ENCODE data around the gene RPL29.
"Not testable (repeated sequence)": the region's sequence is repeated elsewhere in the genome, so short reads cannot be mapped to it uniquely, and the experiment has no call there.

The RPL29 gene

DNA sequence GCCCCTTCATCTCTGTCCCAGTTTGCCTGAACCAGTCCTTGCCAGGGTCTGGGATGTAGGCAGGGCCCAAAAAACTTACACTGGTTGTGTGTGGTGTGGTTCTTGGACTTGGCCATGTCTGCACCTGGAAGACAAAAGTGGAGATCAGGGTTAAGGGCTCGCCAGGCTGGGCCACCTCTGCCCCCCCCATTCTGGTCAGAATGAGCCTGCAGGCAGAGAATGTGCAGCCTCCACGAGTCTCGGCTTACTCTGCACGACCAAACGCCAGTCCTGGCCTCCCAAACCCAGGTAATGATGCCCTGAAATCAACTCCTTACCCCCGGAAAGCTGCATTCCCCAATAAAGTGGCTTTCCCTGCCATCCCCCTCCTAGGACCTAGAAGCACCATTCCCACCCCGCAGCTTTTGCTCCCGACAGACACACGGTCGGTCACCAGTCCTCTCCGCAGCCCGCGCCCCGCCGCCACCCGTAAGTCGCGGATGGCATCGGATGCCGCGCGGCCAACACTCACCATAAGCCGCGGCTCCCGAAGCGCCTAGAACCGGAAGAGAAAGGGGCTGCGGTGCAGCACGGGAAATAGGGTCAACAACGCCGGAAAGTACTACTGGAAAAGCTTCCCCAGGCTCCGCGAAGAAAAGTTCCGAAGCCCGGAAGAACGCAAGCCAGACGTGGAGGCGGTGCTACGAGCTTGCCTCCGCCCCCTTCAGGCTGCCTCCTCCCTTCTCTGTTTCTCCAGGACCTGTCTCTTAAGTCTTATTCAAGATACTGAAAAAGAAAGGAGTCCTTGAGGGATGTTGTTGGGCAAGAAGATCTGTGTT, at the start of gene RPL29:
Gene RPL29, minus strand, starts transcription at position 550 of the 818 bp plus-strand sequence. Its CDS starts 434 bp downstream, at position 116.
- peak; percentile 73 to 82 for DNase-seq (ENCODE audit: low read depth in 2 of 2, low spot score in 1 of 2)

- DNase-seq (ENCODE audit: low read depth in 2 of 2, low spot score in 1 of 2), result no peak
Observed at GRCh38 chr3:52044869-52045619, 49.3 kb upstream of the RPL29 start.

DNA sequence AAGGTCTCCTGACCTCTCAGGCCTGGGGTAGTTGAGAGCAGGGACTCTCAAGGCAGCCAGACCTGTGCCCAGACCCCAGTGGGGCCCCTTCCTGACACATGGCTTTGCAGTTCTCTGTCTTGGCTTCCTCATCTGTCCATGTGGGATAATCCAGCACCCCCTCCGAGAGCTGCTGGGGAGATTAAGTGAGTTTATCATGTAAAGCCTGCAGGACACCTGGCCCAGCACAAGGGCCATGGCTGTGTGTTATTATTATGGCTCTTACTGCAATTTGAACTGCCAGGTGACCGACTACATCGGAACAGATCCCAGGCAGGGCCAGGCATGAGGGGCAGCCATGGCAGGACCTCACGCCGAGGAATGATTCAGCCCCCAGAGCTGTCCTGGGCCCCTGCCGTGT, 48.1 kb upstream of the RPL29 start:
- no peak for DNase-seq (ENCODE audit: low read depth in 2 of 2, low spot score in 1 of 2)

- DNase-seq (ENCODE audit: low read depth in 2 of 2, low spot score in 1 of 2), result not testable (repeated sequence)
Observed at GRCh38 chr3:52043039-52043438, 47.3 kb upstream of the RPL29 start.

- DNase-seq (ENCODE audit: low read depth in 2 of 2, low spot score in 1 of 2), result no peak
Observed at GRCh38 chr3:52041118-52041731, 45.5 kb upstream of the RPL29 start.

- no peak for DNase-seq (ENCODE audit: low read depth in 2 of 2, low spot score in 1 of 2)
Observed at GRCh38 chr3:52040600-52040999, 44.9 kb upstream of the RPL29 start.

DNA sequence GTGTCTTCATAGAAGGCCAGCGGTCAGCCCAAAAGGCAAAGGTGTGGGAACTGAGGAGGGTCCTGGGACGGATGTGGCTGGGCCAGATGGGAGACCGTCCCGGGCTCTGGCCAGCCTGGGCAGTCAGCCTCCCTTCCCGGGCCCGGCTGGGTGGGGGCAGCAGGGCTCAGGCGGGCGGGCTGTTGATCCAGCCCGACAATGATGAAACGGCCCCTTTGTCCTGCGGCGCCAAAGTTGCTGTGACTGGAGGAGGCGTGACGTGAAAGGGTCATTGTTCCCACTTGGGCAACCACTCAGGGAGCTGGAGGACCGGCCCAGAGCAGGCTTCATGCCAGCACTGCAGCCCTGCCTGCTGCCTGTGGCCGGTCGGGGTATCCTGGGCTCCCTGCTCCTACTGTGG, 44.2 kb upstream of the RPL29 start:
- DNase-seq (ENCODE audit: low read depth in 2 of 2, low spot score in 1 of 2), result no peak

- DNase-seq (ENCODE audit: low read depth in 2 of 2, low spot score in 1 of 2), result no peak
Observed at GRCh38 chr3:52039426-52039825, 43.7 kb upstream of the RPL29 start.

DNA sequence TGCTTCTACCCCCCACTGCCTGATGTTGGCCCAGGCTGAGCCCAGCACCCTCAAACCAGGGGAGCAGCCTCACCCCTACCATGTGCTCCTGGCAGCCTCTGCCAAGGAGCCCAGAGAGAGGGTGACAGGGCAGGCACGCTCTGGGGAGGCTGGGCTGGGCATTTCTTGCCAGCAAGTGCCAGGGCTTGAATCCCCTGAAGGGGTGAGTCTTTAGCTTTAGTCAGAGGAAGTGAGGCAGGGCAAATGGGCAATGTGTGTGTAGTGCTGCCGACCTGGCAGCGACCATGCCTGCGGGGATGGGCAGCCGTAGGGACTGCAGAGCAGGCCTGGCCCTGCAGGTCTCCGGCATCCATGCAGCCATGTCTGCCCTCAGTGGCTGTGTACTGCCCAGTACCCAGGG, 42.5 kb upstream of the RPL29 start:
- no peak for DNase-seq (ENCODE audit: low read depth in 2 of 2, low spot score in 1 of 2)

GRCh38 chr3:52037291-52037690, 41.6 kb upstream of the RPL29 start:
- no peak for DNase-seq (ENCODE audit: low read depth in 2 of 2, low spot score in 1 of 2)

GRCh38 chr3:52036829-52037228, 41.1 kb upstream of the RPL29 start:
- DNase-seq (ENCODE audit: low read depth in 2 of 2, low spot score in 1 of 2), result no peak

DNA sequence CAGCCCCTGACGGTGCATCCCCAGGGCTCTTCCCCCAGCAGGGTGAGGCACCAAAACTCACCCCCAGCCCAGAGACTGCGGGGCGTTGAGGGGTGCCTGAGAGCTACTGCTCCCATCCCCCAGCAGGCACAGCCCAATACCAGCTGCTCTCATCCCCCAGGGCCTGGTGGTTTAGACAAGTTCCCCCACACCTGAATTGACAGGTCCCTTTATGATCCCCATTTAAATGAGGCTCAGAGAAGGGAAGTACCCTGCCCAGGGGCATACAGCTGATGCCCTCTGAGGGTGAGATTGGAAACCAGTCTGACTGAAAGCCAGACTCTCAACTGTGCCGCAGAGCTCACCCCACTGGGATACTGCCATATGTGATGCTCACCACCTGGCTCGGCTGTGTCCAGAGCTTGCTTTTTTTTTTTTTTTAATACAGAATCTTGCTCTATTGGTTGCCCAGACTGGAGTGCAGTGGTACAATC, 40.6 kb upstream of the RPL29 start:
- no peak for DNase-seq (ENCODE audit: low read depth in 2 of 2, low spot score in 1 of 2)

- no peak for DNase-seq (ENCODE audit: low read depth in 2 of 2, low spot score in 1 of 2)
Observed at GRCh38 chr3:52034651-52035050, 39.0 kb upstream of the RPL29 start.

GRCh38 chr3:52034212-52034611, 38.5 kb upstream of the RPL29 start:
- no peak for DNase-seq (ENCODE audit: low read depth in 2 of 2, low spot score in 1 of 2)

DNA sequence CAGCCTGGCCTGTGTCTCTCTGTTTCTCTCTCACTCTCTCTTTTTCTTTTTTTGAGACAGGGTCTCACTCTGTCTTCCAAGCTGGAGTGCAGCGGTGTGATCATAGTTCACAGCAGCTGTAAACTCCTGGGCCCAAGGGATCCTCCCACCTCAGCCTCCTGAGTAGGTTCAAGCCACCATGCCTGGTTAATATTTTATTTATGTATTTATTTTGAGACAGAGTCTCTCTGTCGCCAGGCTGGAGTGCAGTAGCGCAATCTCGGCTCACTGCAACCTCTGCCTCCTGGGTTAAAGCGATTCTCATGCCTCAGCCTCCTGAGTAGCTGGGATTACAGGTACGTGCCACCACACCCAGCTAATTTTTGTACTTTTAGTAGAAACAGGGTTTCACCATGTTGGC, 38.1 kb upstream of the RPL29 start:
- not testable (repeated sequence) for DNase-seq (ENCODE audit: low read depth in 2 of 2, low spot score in 1 of 2)

- DNase-seq (ENCODE audit: low read depth in 2 of 2, low spot score in 1 of 2), result no peak
Observed at GRCh38 chr3:52032702-52033408, 37.2 kb upstream of the RPL29 start.

DNA sequence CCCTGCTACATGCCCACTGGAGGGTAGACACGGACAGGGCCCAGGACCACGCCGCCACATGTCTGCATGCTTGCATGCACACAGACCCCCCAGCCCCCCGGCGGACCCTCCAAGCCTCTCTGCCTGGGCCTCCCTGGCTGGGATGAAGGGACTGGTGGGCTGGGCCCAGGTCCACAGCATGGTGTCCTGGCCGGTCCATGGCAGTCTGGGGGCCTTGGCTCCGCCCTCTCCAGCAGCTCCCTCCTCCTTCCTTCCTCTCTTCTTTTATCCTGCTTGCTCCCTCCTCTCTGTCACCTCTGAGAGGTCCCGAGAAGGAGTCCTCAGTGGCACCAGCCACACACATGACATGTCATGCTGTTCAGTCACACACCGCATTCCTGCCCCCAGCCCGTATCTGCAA, 36.2 kb upstream of the RPL29 start:
- no peak for DNase-seq (ENCODE audit: low read depth in 2 of 2, low spot score in 1 of 2)

DNA sequence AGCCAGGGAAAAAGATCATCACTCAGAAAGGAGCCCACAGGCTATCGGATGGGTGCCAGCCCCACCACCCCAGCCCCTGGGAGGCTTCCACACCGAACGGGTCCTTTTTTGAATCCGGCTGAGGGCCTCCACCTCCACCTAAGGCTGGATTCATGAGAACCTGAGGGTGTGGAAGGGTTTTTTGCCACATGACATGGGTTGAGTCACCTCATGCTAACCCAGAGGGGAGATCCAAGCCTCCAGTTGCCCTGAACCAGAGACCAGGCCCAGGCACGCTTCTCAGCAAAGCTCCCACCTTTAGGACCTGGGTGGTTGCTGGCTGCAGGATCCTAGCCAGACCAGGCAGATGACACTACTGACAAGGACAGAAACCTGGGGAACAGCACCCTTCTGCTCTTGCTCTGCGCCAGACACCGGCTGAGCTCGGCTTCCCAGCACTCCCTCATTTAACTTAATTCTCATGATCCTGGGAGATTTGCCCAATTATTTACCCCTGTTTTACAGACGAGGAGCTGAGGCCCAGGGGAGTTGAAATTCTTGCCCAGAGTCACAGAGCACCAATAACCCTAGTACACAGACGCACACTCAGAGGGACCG, 35.1 kb upstream of the RPL29 start:
- no peak for DNase-seq (ENCODE audit: low read depth in 2 of 2, low spot score in 1 of 2)

- DNase-seq (ENCODE audit: low read depth in 2 of 2, low spot score in 1 of 2), result no peak
Observed at GRCh38 chr3:52029535-52029934, 33.8 kb upstream of the RPL29 start.

GRCh38 chr3:52029053-52029452, 33.4 kb upstream of the RPL29 start:
- no peak for DNase-seq (ENCODE audit: low read depth in 2 of 2, low spot score in 1 of 2)

GRCh38 chr3:52028572-52028971, 32.9 kb upstream of the RPL29 start:
- no peak for DNase-seq (ENCODE audit: low read depth in 2 of 2, low spot score in 1 of 2)
